HG03342 (cell line): Measurements from ENCODE around the gene C11orf65.
"Not testable (repeated sequence)": the region's sequence is repeated elsewhere in the genome, so short reads cannot be mapped to it uniquely, and the experiment has no call there.

Experiments
- ATAC-seq: cut with Tn5 transposase; IDR thresholded peaks from one replicate; pipeline ENCODE4 v1.9.1; 2021; ENCODE audit warnings: mild to moderate bottlenecking, moderate library complexity; ENCODE audit not compliant: unreplicated experiment

C11orf65 gene

GRCh38 chr11:108474664-108475463 lies 7.5 kb upstream of the C11orf65 start:
- no peak for ATAC-seq

GRCh38 chr11:108472681-108473080 lies 5.4 kb upstream of the C11orf65 start:
- ATAC-seq = no peak

- ATAC-seq = no peak
Observed at GRCh38 chr11:108468478-108468864, 1.1 kb upstream of the C11orf65 start.

DNA sequence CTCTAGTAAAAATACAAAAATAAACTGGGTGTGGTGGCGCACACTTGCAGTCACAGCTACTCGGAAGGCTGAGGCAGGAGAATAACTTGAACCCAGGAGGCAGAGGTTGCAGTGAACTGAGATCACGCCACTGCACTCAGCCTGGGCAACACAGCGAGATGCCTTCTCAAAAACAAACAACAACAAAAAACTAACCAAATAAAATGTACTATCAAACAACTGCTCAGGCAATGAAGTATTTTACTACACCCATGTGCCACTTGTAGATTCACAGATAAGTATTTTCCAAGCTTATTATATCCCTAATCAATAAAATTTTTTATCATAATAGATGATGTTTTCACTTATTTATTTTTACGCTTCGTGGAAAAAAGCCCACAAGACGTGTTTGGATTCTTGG lies 924 bp downstream of the C11orf65 start:
- ATAC-seq = no peak

GRCh38 chr11:108453207-108453835 lies 14.0 kb downstream of the C11orf65 start:
- ATAC-seq = no peak

GRCh38 chr11:108441445-108441844 lies 25.9 kb downstream of the C11orf65 start:
- not testable (repeated sequence) for ATAC-seq

DNA sequence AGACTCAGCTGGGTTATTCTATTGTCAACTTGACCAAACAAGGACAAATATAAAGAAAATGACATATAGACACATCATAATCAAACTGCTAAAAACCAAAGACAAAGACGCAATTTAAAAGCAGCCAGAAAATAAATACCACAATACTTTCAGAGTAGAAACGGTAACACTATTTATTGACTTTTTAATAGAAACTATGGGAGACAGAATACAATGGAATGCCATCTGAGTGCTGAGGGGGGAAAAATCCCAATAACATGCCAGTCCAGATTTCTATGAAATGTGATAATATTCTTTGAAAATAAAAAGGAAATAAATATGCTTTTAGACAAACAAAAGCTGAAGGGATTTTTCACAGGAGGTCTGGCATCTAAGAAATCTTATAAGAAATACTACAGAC lies 30.7 kb downstream of the C11orf65 start:
- no peak for ATAC-seq

DNA sequence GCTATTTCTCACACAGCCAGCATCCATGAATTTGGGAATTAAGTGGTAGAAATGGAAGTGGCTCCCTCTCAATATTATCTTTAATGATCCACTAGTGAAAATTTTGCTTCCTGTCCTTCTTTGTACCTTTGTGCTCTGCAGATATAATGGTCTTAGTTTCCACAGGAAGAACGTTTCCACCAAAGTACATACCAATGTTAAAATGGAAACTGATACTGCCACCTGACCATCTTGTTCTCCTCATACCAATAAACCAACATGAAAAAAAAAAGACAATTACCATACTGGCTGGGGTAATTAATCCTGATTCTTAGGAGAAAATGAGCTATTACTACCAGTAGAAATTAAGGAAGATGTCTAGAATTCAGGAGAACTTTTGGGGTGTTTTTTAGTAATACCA lies 32.3 kb downstream of the C11orf65 start:
- no peak for ATAC-seq

DNA sequence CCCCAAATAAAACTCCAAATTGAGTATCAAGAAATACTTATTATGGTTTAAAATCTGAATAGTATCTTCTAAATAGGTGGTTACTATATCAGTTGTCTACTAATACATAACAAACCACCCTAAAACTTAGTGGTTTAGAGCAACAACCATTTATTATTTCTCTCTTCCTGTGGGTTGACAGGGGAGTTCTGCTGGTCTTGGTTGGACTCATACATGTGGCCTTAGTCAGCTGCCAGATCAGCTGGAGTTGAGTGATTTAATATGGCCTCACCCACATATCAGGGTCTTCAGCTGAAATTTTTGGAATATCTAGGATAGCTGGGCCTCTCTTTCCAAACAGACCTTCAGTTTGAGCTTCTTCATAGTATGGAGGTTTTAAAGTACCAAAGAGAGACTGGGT lies 34.5 kb downstream of the C11orf65 start:
- no peak for ATAC-seq

GRCh38 chr11:108431997-108432396 lies 35.3 kb downstream of the C11orf65 start:
- no peak for ATAC-seq

DNA sequence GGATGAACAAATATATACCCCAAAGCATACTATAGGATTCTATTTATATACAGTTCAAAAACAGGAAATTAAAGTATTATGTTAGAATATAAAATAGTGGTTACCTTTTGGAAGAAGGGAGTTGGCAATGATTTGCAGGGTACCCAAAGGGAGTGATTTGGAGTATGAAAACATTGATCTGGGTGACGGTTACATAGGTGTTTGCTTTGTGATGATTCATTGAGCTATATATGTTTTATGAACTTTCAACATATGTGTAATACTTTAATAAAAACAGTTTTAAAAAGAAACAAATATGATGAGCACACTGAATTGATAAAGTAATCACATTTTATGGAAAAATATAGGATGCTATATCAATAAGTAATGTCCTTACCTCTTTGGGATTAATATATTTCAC lies 36.0 kb downstream of the C11orf65 start:
- ATAC-seq = no peak

- ATAC-seq = not testable (repeated sequence)
Observed at GRCh38 chr11:108417551-108417950, 49.8 kb downstream of the C11orf65 start.

DNA sequence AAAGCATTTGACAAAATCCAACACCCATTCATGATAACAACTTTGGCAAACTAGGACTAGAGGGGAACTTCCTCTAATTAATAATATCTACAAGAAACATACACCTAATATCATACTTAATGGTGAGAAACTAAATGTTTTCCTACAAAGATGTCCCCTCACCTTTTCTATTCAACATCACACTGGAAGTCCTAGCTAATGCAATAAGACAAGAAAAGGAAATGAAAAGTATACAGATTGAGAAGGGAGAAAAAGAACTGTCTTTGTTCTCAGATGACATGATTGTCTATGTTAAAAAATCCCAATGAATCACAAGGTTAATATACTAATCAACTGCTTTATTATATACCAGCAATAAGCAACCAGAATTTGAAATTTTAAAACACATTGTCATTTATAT lies 52.4 kb downstream of the C11orf65 start:
- ATAC-seq = no peak

GRCh38 chr11:108405706-108406105 lies 61.6 kb downstream of the C11orf65 start:
- no peak for ATAC-seq

- no peak for ATAC-seq
Observed at GRCh38 chr11:108403052-108403451, 64.3 kb downstream of the C11orf65 start.

GRCh38 chr11:108402241-108402640 lies 65.1 kb downstream of the C11orf65 start:
- no peak for ATAC-seq

- ATAC-seq = no peak
Observed at GRCh38 chr11:108398439-108398838, 68.9 kb downstream of the C11orf65 start.

- ATAC-seq = not testable (repeated sequence)
Observed at GRCh38 chr11:108396672-108397071, 70.7 kb downstream of the C11orf65 start.

- no peak for ATAC-seq
Observed at GRCh38 chr11:108394744-108395284, 72.5 kb downstream of the C11orf65 start.

GRCh38 chr11:108393046-108393445 lies 74.3 kb downstream of the C11orf65 start:
- ATAC-seq = no peak

DNA sequence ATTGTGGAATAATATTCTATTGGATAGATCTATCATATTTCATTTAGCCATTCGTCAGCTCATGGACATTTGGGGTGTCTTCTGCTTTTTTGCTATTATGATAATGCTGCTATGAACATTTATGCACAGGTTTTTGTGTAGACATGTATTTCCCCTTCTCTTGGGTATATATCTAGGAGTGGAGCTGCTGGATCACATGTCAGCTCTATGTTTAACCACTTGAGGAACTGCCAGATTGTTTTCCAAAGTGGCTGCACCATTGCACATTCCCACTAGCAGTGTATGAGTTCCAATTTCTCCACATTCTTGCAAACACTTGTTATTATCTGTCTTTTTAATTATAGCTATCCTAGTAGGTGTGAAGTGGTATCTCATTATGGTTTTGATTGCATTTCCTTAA lies 75.0 kb downstream of the C11orf65 start:
- no peak for ATAC-seq

- no peak for ATAC-seq
Observed at GRCh38 chr11:108388576-108388975, 78.8 kb downstream of the C11orf65 start.
